Measurements from ENCODE around the gene LRP1-AS.
A peak's percentile ranks its signal among the peaks of the same experiment; 100 is the strongest.

LRP1-AS gene

GRCh38 chr12:57146961-57147944, at the start of gene LRP1-AS:
Gene LRP1-AS (minus strand): TSS chr12:57147619.
- DNase-seq, result no peak

GRCh38 chr12:57196956-57197355, 49.5 kb upstream of the LRP1-AS start:
- DNase-seq, result no peak

- no peak for DNase-seq
Measured at GRCh38 chr12:57196439-57196838, 49.0 kb upstream of the LRP1-AS start.

GRCh38 chr12:57195611-57196371, 48.4 kb upstream of the LRP1-AS start:
- DNase-seq, result no peak

- DNase-seq, result no peak
Measured at GRCh38 chr12:57195186-57195585, 47.8 kb upstream of the LRP1-AS start.

- DNase-seq, result no peak
Measured at GRCh38 chr12:57194253-57194652, 46.8 kb upstream of the LRP1-AS start.

- no peak for DNase-seq
Measured at GRCh38 chr12:57193706-57194245, 46.4 kb upstream of the LRP1-AS start.

- DNase-seq, result no peak
Measured at GRCh38 chr12:57192920-57193319, 45.5 kb upstream of the LRP1-AS start.

GRCh38 chr12:57191410-57191809, 44.0 kb upstream of the LRP1-AS start:
- DNase-seq, result no peak

GRCh38 chr12:57190821-57191220, 43.4 kb upstream of the LRP1-AS start:
- no peak for DNase-seq

- no peak for DNase-seq
Measured at GRCh38 chr12:57190037-57190436, 42.6 kb upstream of the LRP1-AS start.

- no peak for DNase-seq
Measured at GRCh38 chr12:57188090-57188425, 40.6 kb upstream of the LRP1-AS start.

- no peak for DNase-seq
Measured at GRCh38 chr12:57187222-57188089, 40.0 kb upstream of the LRP1-AS start.

GRCh38 chr12:57185906-57186508, 38.6 kb upstream of the LRP1-AS start:
- no peak for DNase-seq

GRCh38 chr12:57185403-57185802, 38.0 kb upstream of the LRP1-AS start:
- DNase-seq, result no peak

GRCh38 chr12:57183939-57184725, 36.7 kb upstream of the LRP1-AS start:
- DNase-seq, result no peak

- peak; percentile 85 to 86 for DNase-seq
Measured at GRCh38 chr12:57182918-57183575, 35.6 kb upstream of the LRP1-AS start.

- no peak for DNase-seq
Measured at GRCh38 chr12:57181561-57182155, 34.2 kb upstream of the LRP1-AS start.

- DNase-seq, result no peak
Measured at GRCh38 chr12:57181072-57181471, 33.7 kb upstream of the LRP1-AS start.

- DNase-seq, result no peak
Measured at GRCh38 chr12:57180321-57180989, 33.0 kb upstream of the LRP1-AS start.
